Trophoblast cell (in vitro differentiated cells and primary cell): ENCODE results near the gene MAP3K12.
"Not testable (repeated sequence)": the region's sequence is repeated elsewhere in the genome, so short reads cannot be mapped to it uniquely, and the experiment has no call there.

Experiments used
- DNase-seq, 2 donors: peaks; one replicate each; pipeline ENCODE4 v3.0.0-alpha.2; 2016
- H2AFZ ChIP-seq: 2 replicates; pipeline ENCODE4 v1.6.1; 2013; ENCODE audit warnings: low read length, moderate library complexity, mild to moderate bottlenecking; ENCODE audit not compliant: insufficient read depth, poor library complexity
- H2AK5ac ChIP-seq: 2 replicates; pipeline ENCODE4 v1.6.1; 2013; ENCODE audit warnings: mild to moderate bottlenecking, low read length
- H2BK120ac ChIP-seq: 2 replicates; pipeline ENCODE4 v1.6.1; 2013; ENCODE audit warnings: low read length, mild to moderate bottlenecking, moderate library complexity; ENCODE audit not compliant: insufficient read depth, poor library complexity
- H2BK12ac ChIP-seq: 2 replicates; pipeline ENCODE4 v1.6.1; 2013; ENCODE audit warnings: mild to moderate bottlenecking, low read length, moderate library complexity
- H2BK5ac ChIP-seq: 2 replicates; pipeline ENCODE4 v1.6.1; 2013; ENCODE audit warnings: low read length, low read depth, moderate library complexity, mild to moderate bottlenecking; ENCODE audit not compliant: poor library complexity
- H3K14ac ChIP-seq: 2 replicates; pipeline ENCODE4 v1.6.1; 2013; ENCODE audit warnings: mild to moderate bottlenecking, low read length
- H3K18ac ChIP-seq: 2 replicates; pipeline ENCODE4 v1.6.1; 2013; ENCODE audit warnings: mild to moderate bottlenecking, low read length
- H3K23ac ChIP-seq: 2 replicates; pipeline ENCODE4 v1.6.1; 2013; ENCODE audit warnings: low read length
- H3K27ac ChIP-seq: 2 replicates; pipeline ENCODE4 v1.5.1; 2013; ENCODE audit warnings: low read depth, mild to moderate bottlenecking, inconsistent platforms, low read length, moderate library complexity
- H3K27me3 ChIP-seq: 2 replicates; pipeline ENCODE4 v1.6.1; 2013; ENCODE audit warnings: inconsistent platforms, mild to moderate bottlenecking, low read length, moderate library complexity; ENCODE audit not compliant: insufficient read depth
- H3K36me3 ChIP-seq, 2 experiments: 1 replicate in 1 of 2; 2 replicates in 1 of 2; pipeline ENCODE4 v1.6.1; 2013; ENCODE audit warnings: low read length in 2 of 2, mild to moderate bottlenecking in 2 of 2, moderate library complexity in 1 of 2; ENCODE audit not compliant: insufficient read depth in 2 of 2, control insufficient read depth in 1 of 2
- H3K4ac ChIP-seq: 2 replicates; pipeline ENCODE4 v1.6.1; 2013; ENCODE audit warnings: low read depth, mild to moderate bottlenecking, low read length, moderate library complexity
- H3K4me1 ChIP-seq, 2 experiments: 1 replicate in 1 of 2; 2 replicates in 1 of 2; pipeline ENCODE4 v1.6.1; 2013; ENCODE audit warnings: low read length in 2 of 2, mild to moderate bottlenecking in 2 of 2, moderate library complexity in 1 of 2; ENCODE audit not compliant: insufficient read depth in 2 of 2, control insufficient read depth in 1 of 2
- H3K4me2 ChIP-seq: 2 replicates; pipeline ENCODE4 v1.6.1; 2013; ENCODE audit warnings: inconsistent platforms, mild to moderate bottlenecking, low read length, moderate library complexity
- H3K4me3 ChIP-seq: 2 replicates; pipeline ENCODE4 v1.5.1; 2013; ENCODE audit warnings: mild to moderate bottlenecking, low read depth, low read length, inconsistent platforms
- H3K79me1 ChIP-seq: one replicate; pipeline ENCODE4 v1.6.1; 2013; ENCODE audit warnings: low read length
- H3K79me2 ChIP-seq: 2 replicates; pipeline ENCODE4 v1.6.1; 2013; ENCODE audit warnings: low read length, mild to moderate bottlenecking; ENCODE audit not compliant: control insufficient read depth, insufficient read depth, poor library complexity
- H3K9ac ChIP-seq: 2 replicates; pipeline ENCODE4 v1.6.1; 2013; ENCODE audit warnings: mild to moderate bottlenecking, low read length
- H3K9me3 ChIP-seq: 2 replicates; pipeline ENCODE4 v1.6.1; 2013; ENCODE audit warnings: low read depth, mild to moderate bottlenecking, control low read depth, inconsistent platforms, low read length; ENCODE audit not compliant: insufficient read depth
- H4K12ac ChIP-seq: 2 replicates; pipeline ENCODE4 v1.6.1; 2013; ENCODE audit warnings: low read depth, mild to moderate bottlenecking, low read length, moderate library complexity
- H4K8ac ChIP-seq: 2 replicates; pipeline ENCODE4 v1.6.1; 2013; ENCODE audit warnings: low read depth, mild to moderate bottlenecking, low read length, moderate library complexity
- H4K91ac ChIP-seq: one replicate; pipeline ENCODE4 v1.6.1; 2013; ENCODE audit warnings: low read depth, mild to moderate bottlenecking, low read length, moderate library complexity
- WGBS: extraction: QIAGEN DNeasy Blood & Tissue Kit; methylation state at CpG from one replicate; pipeline ENCODE4 v1.1.7; 2013; ENCODE audit warnings: missing lambda C conversion rate; ENCODE audit not compliant: insufficient read length, insufficient coverage; ENCODE audit errors: extremely low coverage; 5-methylcytosine and 5-hydroxymethylcytosine counted together

Gene MAP3K12

DNA sequence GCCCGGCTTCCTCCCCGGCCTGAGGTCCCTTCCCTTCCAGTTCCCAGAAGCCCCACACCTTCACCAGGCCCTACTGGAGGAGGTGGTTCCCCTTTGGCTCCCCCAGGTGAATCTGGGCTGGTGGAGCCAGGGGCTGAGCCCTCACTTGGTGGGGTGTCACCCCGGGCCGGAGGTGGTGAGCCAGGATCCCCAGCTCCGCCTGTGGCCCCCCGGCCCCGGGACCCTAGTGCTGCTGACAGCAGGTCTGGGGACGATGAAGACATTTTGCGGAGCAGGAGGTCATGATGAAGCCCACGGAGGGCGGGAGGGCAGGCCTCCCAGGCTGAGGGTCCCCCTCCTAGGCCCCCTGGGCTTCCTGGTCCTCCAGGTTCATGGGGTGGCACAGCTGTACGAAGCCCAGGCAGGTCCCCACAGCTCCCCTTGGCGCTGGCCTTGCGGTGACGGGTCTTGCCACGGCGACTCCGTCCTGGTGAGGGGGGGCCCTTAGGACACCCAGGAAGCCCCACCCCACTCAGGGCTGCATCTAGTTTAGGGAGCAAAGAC lies 16.6 kb downstream of the MAP3K12 start:
- Histone ChIP-seq H3K4me2 (no peak overlapping the region), H2BK120ac (no peak overlapping the region), H3K79me1 (no peaks in the 10 kb centered on the region), H3K27ac (no peak overlapping the region), H2BK5ac (no peak overlapping the region), H3K9me3 (no peaks in the 10 kb centered on the region), H4K91ac (no peak overlapping the region), H3K36me3 (peaks cover 48 to 69% of the 10 kb centered on the region in 2 experiments), H3K23ac (no peak overlapping the region), H4K8ac (peak overlapping the region; percentile 12), H3K4me3 (no peak overlapping the region), H3K18ac (no peak overlapping the region), H3K9ac (no peak overlapping the region), H3K4ac (no peak overlapping the region), H2AFZ (no peak overlapping the region), H2AK5ac (no peak overlapping the region), H2BK12ac (no peak overlapping the region), H3K4me1 (no peaks in the 10 kb centered on the region), H3K79me2 (no peaks in the 10 kb centered on the region), H4K12ac (peak overlapping the region; percentile 23), H3K14ac (no peak overlapping the region), H3K27me3 (no peaks in the 10 kb centered on the region)
- no peak for DNase-seq
- WGBS, result no CpG with 5 or more reads among the region's 18 CpGs

- no peaks in the 10 kb centered on the region for H3K4me1 ChIP-seq
- no peak overlapping the region for H2BK120ac ChIP-seq
- no peak overlapping the region for H3K23ac ChIP-seq
- DNase-seq, result peak; percentile 32 to 67
- no peak overlapping the region for H2AK5ac ChIP-seq
- H3K27me3 ChIP-seq, result no peaks in the 10 kb centered on the region
- H3K79me1 ChIP-seq, result no peaks in the 10 kb centered on the region
- no peak overlapping the region for H3K14ac ChIP-seq
- no peak overlapping the region for H3K27ac ChIP-seq
- peaks cover 48 to 71% of the 10 kb centered on the region in 2 experiments for H3K36me3 ChIP-seq
- no peak overlapping the region for H3K9ac ChIP-seq
- H4K12ac ChIP-seq, result peak overlapping the region; percentile 23
- WGBS, result no CpG with 5 or more reads among the region's 9 CpGs
- no peak overlapping the region for H2BK12ac ChIP-seq
- no peak overlapping the region for H2BK5ac ChIP-seq
- no peak overlapping the region for H3K18ac ChIP-seq
- no peak overlapping the region for H2AFZ ChIP-seq
- H3K9me3 ChIP-seq, result no peaks in the 10 kb centered on the region
- H3K4me2 ChIP-seq, result no peak overlapping the region
- H3K4me3 ChIP-seq, result no peak overlapping the region
- H4K91ac ChIP-seq, result no peak overlapping the region
- H3K4ac ChIP-seq, result no peak overlapping the region
- H4K8ac ChIP-seq, result no peak overlapping the region
- H3K79me2 ChIP-seq, result no peaks in the 10 kb centered on the region
These were observed 17.2 kb downstream of the MAP3K12 start for GRCh38 chr12:53481939-53482586.

DNA sequence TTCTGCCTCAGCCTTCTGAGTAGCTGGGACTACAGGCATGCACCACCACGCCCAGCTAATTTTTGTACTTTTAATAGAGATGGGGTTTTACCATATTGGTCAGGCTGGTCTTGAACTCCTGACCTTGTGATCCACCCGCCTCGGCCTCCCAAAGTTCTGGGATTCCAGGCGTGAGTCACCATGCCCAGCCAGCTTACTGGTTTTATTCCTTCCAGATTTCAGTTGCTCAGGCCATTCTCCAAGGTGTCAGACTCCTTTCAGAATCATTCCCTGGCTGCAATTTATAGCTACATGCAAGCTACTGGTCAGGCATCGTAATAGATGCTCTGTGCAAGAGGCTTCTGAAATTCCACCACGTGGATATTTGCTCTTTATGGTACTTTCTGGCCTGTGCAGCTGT lies 17.8 kb downstream of the MAP3K12 start:
- not testable (repeated sequence) for H3K23ac ChIP-seq, H3K9me3 ChIP-seq, H3K4me2 ChIP-seq, H2BK5ac ChIP-seq, H3K27ac ChIP-seq, H4K12ac ChIP-seq, H3K4me3 ChIP-seq, H4K8ac ChIP-seq, H3K79me1 ChIP-seq, H2AK5ac ChIP-seq, H3K18ac ChIP-seq, H3K9ac ChIP-seq, H3K14ac ChIP-seq, H3K27me3 ChIP-seq, H4K91ac ChIP-seq, H2AFZ ChIP-seq, H3K4ac ChIP-seq, H2BK120ac ChIP-seq, H3K4me1 ChIP-seq, H2BK12ac ChIP-seq, H3K79me2 ChIP-seq
- DNase-seq, result peak in 1 of 2 donors; percentile 22
- no CpG with 5 or more reads among the region's 6 CpGs for WGBS
- peaks cover 48 to 73% of the 10 kb centered on the region in 2 experiments for H3K36me3 ChIP-seq

GRCh38 chr12:53480491-53481442 lies 18.5 kb downstream of the MAP3K12 start:
- no peak overlapping the region for H4K8ac ChIP-seq
- no peak overlapping the region for H3K14ac ChIP-seq
- H3K4me2 ChIP-seq, result no peak overlapping the region
- no peak overlapping the region for H3K9ac ChIP-seq
- WGBS, result no CpG with 5 or more reads among the region's 12 CpGs
- H3K36me3 ChIP-seq, result peaks cover 41 to 71% of the 10 kb centered on the region in 2 experiments
- H3K4me1 ChIP-seq, result no peaks in the 10 kb centered on the region
- no peak overlapping the region for H3K27ac ChIP-seq
- H4K91ac ChIP-seq, result no peak overlapping the region
- no peaks in the 10 kb centered on the region for H3K27me3 ChIP-seq
- no peak overlapping the region for H2BK12ac ChIP-seq
- H3K9me3 ChIP-seq, result no peaks in the 10 kb centered on the region
- H3K79me1 ChIP-seq, result no peaks in the 10 kb centered on the region
- no peak overlapping the region for H2BK5ac ChIP-seq
- H3K79me2 ChIP-seq, result no peaks in the 10 kb centered on the region
- H4K12ac ChIP-seq, result no peak overlapping the region
- H2BK120ac ChIP-seq, result no peak overlapping the region
- H3K18ac ChIP-seq, result no peak overlapping the region
- H3K23ac ChIP-seq, result no peak overlapping the region
- H3K4me3 ChIP-seq, result no peak overlapping the region
- no peak overlapping the region for H2AFZ ChIP-seq
- no peak for DNase-seq
- no peak overlapping the region for H3K4ac ChIP-seq
- no peak overlapping the region for H2AK5ac ChIP-seq
